ENCODE results near the gene UBXN10.
"Not testable (repeated sequence)": the region's sequence is repeated elsewhere in the genome, so short reads cannot be mapped to it uniquely, and the experiment has no call there.

The UBXN10 gene

DNA sequence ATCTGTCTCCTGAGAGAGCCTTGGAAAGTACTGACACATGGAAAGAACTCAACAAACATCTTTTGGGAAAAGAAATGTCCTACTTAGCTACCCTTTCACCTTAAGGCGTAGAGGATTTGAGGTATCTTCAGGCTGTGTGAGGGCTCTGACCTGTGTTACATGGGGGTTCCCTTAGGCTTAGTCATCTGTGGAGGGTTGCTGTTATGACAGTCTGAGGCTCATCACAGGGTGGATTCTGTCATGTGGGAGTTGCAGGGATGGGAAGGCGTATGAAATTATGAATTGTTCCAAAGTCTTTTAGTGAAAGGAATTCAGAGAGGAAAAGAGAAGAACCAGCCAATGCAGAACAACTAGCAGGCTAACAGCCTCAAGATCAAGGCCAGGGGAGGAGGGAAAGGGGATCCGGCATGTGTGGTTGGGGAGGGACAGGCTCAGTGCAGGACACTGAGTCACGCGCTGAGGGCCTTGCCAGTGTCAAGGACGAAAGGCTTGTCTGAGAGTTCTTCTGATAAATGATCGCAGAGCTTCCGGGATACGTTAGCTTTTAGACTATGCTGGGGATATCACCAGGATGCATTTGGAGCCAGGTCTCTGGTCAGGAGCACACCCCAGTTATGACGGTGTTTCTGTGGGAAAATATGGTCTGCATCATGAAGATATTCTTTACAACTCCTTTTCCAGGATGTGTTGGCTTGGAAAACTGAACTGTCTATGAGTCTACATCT is 25.0 kb downstream of the UBXN10 start:
- DNase-seq: no peak

DNA sequence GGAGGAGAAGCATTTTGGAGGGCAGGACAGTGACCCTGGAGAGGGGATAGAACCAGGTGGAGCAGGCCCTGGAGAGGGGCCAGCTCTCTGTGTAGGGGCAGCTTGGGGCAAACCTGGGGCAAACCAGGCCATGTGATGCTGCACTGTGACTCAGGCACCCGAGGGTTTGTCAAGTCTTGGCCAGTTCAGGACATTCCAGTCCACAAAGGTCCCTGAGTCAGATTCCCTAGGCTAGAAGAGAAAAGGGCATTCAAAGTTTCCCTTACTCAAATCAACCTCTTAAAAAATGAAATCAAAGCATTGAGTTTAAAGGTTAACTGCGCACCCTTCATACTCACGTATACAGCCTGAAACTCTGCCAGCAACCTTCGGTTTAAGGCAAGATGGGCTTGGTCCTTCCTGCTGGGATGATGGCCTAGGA is 25.6 kb downstream of the UBXN10 start:
- no peak for DNase-seq

DNA sequence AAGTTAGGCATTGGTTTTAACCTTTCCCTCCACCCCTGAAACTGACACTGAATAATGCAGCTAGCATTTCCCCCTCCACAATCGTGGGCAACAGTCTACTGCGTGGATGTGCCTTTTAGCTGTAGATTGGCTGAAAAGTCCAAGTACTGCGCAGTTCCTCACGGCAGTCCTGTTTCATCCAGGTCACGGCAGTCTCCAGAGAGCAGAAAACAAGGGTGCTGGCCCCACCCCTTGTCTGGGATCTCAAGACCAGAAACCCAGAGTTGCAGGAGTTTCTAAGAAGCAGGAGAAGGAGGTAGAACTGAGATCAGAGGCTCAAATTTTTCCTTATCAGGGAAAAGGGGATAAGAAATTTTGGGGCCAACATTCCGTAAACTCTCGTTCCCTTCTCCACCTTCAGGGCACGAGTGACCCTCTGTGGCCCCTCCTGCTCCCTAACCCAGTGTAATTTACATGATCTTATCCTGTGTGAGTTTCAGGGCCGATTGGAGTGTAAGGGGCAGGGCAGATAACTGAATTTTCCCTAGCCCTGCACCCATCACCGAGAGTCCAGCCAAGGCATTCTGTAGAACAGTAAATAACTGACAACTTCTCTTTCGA is 26.3 kb downstream of the UBXN10 start:
- no peak for DNase-seq

DNA sequence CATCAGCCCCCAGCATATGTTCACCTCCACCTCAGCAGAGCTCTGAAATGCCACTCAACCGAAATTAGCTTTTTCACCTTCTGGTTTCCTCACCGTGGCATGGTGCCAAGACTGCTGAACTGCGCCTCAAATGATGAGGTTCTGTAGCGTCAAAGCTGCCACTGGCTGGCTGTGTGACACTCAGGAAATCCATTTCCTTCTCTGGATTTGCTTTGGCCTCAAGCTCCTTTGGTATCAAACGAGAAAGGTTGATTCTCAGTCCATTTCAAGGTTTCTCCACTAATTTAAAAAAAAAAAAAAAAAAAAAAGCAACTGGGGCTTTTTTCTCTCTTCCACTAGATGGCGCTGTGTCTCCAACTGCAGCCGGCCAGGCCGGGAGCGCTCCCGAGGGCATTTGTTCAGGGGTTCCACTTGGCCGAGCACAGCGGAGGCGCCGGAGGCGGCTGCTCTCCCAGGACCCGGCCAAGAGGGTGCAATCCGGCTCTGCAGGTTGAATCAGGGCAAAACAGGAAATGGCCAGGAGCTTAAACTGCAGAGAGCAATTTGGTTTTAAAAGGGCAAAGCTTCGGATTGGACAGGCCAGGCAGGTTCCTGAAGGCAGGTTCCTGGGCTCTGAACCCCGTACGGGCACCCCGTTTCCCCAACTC is 26.9 kb downstream of the UBXN10 start:
- peak; percentile 74 for DNase-seq

DNA sequence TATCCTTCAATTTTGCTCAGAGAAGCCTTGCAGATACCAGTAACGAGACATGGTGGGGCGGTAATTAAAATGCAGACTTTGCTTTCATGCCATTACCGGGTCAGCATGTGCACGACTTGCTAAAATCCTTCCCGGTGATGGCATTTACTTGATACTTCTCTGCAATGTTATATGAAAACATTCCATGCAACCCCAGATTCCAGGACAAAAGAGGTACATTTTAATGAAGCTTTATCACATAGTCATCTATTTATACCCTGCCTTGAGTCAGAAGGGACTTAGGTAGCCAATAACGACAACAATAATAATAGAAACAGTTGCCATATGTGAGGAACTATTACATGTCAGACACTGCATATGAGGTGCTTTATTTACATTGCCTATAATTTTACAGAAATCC is 29.8 kb downstream of the UBXN10 start:
- no peak for DNase-seq

DNA sequence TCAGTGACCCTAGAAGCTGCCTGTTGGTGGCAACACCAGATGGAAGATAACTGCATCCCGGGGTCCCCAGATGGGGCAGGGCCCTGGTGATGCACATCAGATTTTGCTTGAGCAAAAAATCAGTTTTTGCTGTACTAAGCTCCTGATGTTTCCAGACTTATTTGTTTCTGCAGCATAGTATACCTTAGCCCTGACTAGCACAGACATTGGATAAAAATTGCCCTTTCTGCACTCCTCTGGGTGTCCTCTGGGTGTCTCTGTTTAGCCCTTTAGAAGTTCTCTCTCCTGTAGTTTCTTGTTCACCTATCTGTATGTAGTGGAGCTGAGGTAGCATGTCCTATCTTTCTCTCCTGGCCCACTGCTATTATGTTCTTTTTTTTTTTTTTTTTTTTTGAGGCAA is 30.7 kb downstream of the UBXN10 start:
- DNase-seq: no peak

DNA sequence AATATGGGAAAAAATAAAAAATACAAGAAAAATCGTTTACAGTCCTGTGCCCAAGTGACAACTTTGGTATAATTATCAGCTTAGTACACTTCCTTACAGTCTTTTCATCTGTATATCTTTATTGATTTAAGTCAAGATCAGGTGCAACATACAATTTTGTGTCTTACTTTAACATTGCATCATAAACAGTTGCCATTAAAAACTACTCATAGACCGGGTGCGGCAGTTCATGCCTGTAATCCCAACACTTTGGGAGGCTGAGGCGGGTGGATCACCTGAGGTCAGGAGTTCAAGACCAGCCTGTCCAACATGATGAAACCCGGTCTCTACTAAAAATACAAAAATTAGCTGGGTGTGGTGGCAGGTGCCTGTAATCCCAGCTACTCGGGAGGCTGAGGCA is 33.2 kb downstream of the UBXN10 start:
- not testable (repeated sequence) for DNase-seq

DNA sequence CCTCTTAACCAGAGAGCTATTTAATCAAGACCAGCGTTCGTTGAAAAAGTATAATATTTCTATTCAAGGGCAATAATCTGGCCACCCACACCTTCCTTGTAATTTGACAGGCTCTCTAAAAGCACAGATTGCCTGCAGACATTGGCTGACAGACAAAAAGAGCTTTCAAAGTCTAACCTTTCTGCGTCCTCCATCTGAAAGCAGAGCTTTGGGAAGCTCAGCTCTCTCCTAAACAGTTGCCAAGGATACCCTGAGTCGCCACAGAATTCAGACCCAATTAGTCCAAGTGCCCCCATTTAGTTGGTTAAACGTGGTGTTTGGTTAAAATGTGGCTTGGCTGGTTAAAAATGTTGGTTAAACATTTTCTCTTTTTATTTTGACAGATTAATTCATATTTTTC is 34.1 kb downstream of the UBXN10 start:
- no peak for DNase-seq

DNA sequence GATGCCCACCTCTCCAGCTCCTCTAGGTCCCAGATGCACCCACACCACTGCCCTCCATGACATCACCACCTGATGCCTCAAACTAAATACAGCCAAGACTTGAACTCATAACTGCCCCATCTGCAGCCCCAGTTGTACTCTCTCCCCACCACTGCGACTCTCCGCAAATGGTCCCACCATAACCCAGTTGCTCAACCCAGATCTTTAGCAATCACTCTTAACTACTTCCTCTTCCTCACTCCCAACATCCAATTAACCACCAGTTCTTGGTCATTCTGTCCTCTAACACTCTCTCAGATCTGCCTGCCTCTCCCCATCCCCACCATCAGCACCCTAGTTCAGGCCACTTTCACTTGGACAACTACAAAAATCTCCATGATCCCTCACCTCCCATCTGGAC is 37.2 kb downstream of the UBXN10 start:
- DNase-seq: no peak

DNA sequence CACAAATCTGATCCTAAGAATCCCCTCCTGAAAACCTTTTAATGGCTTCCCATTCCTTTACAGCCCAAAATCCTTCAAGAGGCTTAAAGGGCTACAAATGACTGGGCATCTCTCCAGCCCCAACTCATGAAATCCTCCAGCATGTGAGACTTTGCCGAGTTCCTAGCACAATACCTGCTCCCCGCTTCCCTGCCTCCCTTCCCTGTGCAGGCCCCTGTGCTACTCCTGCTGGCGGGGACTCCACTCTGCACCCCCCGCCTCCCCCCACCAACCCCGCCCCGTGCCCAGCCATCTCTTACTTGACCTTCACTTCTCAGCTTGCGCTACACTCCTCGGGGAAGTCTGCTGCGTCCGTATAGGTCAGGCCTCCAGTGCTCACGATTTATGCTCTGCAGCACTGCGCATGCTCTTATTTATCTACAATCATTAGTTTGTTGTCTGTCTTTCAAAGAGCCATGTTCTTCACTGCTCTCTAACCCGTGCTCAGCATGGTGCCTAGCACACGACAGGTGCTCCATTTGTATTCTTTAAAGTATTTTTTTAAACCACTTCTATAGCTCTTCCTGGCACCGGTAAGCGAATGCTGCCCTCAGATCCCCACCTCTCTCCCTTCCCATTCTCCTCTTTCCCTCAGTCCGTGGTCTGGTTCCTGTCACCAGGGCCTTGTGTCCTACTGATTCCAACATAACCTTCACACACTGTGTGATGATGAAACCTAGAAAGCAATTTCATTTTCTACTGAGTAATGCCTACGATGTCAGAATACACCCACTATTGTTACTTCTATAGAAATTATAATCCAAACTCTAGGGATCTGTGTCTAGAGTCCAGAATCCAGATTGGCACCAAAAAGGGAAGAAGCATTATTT is 37.9 kb downstream of the UBXN10 start:
- no peak for DNase-seq

DNA sequence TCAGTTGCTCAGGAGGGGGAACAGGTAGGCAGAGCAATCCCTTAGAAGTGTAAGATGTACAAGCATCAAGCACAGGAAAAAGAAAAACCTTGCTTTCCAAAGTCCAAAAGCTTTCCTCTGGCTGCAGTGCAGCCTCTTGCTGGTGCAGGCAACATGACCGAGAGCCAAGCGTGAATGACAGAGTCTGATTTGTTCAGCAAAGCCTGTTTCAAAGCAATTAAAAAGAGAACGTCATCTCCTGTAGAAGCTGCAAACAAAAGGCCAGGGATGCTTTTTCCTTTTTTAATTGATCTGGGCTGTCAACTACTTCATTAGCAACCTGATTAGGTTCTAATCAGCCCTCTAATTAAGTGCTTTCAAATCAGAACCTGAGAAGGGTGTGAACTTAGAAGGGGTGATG is 38.6 kb downstream of the UBXN10 start:
- DNase-seq: no peak

DNA sequence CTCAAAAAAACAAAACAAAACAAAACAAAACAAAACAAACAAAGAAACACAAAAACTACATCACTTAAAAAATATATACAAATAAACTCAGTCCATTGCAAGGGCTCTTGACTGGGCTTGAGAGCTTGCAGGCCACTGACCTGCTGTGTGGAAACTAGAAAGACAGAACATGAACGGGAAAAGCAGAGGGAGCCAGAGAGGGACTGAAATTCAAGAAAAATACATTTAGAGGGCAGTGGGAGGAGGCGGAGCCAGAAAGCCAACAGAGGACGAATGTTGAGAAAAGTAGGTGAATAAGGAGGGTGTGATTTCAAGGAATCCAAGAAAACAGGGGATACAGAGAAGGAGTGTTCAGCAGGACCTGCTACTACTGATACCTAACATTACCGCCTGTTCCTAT is 41.8 kb downstream of the UBXN10 start:
- no peak for DNase-seq

DNA sequence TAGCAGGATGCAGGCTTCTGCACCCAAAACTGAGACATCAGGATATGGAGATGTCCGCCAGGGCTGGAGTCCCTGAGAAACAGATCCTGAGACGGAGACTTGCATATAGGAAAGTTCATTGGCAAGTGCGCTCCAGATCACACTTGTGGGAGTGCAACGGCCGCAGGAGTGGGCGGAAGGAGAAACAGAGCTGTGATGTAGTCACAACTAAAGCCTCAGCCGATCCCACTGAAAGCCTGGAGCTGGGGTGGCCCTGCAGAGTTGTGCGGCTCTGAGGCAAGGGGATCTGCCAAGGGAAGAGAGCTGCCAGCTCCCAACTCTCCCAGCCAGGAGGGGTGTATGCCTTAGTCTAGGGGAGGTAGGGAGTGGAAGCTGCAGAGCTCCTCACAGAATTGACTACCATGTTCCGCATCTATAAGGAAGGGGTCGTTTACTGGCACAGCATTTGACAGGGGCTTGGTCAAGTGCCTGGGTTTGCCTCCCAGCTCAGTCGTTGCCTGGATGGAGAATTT is 42.5 kb downstream of the UBXN10 start:
- no peak for DNase-seq

DNA sequence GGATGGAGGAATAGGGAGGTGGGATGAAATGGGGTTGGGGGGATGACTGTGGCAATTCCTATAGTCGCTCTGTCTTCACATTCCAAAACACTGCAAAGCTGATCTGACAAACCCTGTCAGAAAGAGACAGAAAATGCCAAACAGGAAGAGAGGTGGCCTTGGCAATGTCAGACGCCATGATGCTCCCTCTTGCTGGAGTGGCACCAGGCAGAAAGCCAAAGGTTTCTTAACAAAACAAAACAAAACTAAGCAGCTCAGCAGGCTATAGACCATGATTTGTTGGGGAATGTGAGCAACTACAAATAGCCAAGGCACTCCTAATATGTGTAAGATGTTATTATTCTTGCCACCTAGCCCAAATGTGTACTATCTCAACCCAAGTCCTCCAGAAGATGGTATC is 43.3 kb downstream of the UBXN10 start:
- no peak for DNase-seq

DNA sequence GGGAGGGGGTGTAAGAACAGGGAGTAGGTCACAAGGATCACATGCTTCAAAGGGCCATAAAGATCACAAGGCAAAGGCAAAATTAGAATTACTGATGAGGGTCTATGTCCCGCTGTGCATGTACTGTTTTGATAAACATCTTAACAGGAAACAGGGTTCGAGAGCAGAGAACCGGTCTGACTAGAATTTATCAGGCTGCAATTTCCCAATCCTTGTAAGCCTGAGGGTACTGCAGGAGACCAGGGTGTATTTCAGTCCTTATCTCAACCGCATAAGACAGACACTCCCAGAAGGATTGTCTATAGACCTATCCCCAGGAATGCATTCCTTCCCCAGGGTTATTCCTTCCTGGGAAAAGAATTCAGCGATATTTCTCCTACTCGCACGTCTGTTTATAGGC is 46.7 kb downstream of the UBXN10 start:
- not testable (repeated sequence) for DNase-seq

DNA sequence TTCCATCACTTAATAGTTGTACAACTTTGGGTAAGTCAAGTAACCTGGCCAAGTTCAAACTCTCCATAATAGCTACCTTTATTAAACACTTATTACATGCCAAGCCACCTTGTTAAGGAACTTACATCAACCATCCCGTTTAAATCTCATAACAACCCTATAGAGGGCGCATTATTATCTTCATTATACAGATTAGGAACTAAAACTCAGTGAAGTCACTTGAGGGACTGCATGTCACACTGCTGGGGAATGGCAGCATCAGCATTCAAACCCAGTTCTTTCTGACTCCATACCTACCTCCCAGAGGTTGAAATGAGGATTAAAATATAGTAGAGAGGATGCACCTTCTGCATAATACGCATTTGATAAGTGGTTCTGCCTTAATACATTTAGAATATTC is 47.5 kb downstream of the UBXN10 start:
- peak in 1 of 2 experiments; percentile 5 for DNase-seq

DNA sequence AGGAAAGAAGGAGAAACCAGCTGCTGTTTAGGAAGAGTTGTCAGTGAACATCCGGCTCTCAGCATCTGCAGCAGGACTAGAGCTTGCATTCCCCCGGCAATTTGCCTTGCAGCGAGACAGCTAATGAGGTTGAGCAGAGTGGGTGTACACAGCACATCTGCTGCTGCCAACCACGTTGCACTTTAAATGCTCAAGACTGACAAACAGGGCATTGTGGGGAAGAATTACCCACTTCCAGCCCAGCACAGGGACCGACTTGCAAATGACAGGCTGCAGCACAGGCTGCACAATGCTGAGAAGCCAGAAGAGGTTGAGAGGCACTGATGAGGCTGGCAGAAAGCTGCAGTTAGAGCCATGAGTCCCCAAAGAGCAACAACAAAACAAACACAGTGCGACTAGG is 48.0 kb downstream of the UBXN10 start:
- DNase-seq: no peak

DNA sequence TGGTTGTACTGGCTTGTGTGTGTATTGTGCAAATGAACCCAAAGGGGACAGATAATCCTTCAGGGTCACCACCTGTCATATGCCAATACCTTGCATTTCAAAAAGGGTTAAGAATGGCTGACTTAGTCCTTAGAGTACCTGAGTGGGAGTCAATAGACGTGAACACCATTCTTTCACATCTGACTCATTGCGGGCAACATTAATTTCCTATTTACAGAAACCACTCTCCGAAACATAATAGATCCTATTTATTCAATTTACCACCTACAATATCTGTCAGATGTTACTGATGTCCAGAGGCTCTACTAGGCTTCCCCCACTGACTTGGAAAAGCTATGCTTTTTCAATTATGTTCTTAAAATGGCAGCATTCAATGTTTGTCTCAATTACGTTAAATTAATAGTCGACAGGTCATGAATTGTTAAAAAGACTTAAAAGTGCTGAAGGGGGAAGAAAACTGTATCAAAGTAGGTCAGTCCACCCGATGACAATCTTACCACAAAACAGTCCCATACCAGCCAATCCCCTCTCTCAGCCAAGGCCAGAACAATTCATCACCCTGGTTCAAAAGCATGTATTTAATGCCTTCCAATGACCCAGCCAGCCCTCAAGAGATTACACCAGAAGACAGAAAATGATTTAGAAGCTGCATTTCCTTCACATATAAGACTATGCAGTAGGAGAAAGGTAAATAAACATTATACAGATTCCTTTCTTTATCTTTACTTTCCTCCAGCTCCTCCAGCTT is 49.1 kb downstream of the UBXN10 start:
- DNase-seq: no peak

DNA sequence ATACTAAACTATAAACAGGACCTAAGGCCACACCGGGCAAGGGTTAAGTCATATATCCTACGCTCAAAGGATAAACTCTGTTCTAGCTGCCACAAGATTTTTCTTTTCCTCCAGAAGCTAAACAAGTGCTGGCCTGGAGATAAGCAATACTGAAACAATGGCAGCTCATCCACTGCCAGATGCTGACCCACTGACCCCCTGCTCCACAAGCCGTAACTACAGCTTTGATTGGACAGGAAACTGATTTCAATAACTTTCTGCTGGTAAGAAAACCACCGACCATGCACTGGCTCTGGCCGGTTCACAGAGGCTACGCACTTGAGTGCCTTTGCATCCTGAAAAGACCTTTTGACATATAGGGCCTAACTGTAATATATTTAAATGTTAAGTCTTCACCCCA is 51.8 kb downstream of the UBXN10 start:
- no peak for DNase-seq

DNA sequence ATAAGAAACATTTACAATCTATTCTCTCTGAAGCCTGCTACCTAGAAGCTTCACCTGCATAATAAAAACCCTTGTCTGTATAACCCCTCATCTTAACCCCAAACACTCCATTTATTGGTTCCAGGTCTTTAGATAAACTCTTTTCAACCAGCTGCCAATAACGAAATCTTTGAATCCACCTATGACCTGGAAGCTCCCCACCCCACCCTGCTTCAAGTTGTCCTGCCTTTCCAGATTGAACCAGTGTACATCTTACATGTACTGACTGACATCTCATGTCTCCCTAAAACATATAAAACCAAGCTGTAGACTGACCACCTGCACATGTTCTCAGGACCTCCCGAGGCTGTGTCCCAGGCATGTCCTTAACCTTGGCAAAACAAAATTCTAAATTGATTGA is 54.1 kb downstream of the UBXN10 start:
- DNase-seq: no peak

DNA sequence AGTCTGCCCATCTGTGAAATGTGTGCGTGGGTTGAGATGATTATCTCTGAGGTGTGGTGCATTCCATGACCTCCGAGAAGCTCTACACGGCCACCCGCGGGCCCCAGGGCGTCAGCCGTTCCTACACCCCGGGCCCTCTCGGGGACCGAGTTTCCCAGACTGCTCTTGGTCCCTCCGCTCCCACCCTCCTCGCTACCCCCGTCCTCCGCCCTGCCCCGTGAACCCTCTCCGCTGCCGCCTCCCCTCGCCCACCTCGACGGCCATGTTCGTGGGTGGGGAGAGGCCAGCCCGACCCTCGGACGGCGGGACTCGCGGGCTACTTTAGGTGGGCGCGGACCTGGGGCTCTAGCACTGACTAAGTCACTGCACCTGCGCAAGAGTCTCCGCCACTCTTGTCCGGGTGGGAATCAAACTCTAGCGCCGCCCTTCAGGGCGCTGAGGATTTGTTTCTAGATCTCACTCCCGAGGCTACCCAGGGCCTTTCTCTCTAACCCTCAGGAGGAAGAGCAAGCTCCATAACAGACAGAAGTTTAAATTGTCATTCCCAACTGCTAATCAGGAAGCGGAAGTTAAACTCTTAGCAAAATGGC is 57.1 kb downstream of the UBXN10 start:
- DNase-seq: no peak

Measured in NCI-H2081 (cell line).